ENCODE measurements around the gene RASSF8.

The RASSF8 gene

GRCh38 chr12:25994901-25995625 is 36.6 kb downstream of the RASSF8 start:
- FAIRE-seq, result no peak

- no peak for FAIRE-seq
Measured at GRCh38 chr12:25995906-25996305, 37.4 kb downstream of the RASSF8 start.

GRCh38 chr12:25996677-25997076 is 38.2 kb downstream of the RASSF8 start:
- no peak for FAIRE-seq

GRCh38 chr12:25997201-25997963 is 38.9 kb downstream of the RASSF8 start:
- no peak for FAIRE-seq

- no peak for FAIRE-seq
Measured at GRCh38 chr12:26000898-26001297, 42.4 kb downstream of the RASSF8 start.

GRCh38 chr12:26001530-26001929 is 43.0 kb downstream of the RASSF8 start:
- FAIRE-seq, result no peak

- no peak for FAIRE-seq
Measured at GRCh38 chr12:26003065-26003464, 44.6 kb downstream of the RASSF8 start.

- no peak for FAIRE-seq
Measured at GRCh38 chr12:26007566-26007965, 49.1 kb downstream of the RASSF8 start.

GRCh38 chr12:26009593-26009992 is 51.1 kb downstream of the RASSF8 start:
- no peak for FAIRE-seq

GRCh38 chr12:26010293-26010821 is 51.9 kb downstream of the RASSF8 start:
- FAIRE-seq, result no peak

GRCh38 chr12:26011099-26011498 is 52.6 kb downstream of the RASSF8 start:
- no peak for FAIRE-seq

GRCh38 chr12:26014085-26014484 is 55.6 kb downstream of the RASSF8 start:
- no peak for FAIRE-seq

- FAIRE-seq, result no peak
Measured at GRCh38 chr12:26016516-26016915, 58.0 kb downstream of the RASSF8 start.

- no peak for FAIRE-seq
Measured at GRCh38 chr12:26017484-26018211, 59.2 kb downstream of the RASSF8 start.

GRCh38 chr12:26018926-26019325 is 60.4 kb downstream of the RASSF8 start:
- no peak for FAIRE-seq

- no peak for FAIRE-seq
Measured at GRCh38 chr12:26021534-26021933, 63.1 kb downstream of the RASSF8 start.

GRCh38 chr12:26022043-26022442 is 63.6 kb downstream of the RASSF8 start:
- FAIRE-seq, result no peak

GRCh38 chr12:26026713-26027112 is 68.2 kb downstream of the RASSF8 start:
- no peak for FAIRE-seq

- FAIRE-seq, result no peak
Measured at GRCh38 chr12:26027401-26027800, 68.9 kb downstream of the RASSF8 start.

- peak; percentile 53 for FAIRE-seq
Measured at GRCh38 chr12:26028953-26029735, 70.7 kb downstream of the RASSF8 start.

GRCh38 chr12:26029736-26030022 is 71.2 kb downstream of the RASSF8 start:
- FAIRE-seq, result no peak

GRCh38 chr12:26030371-26030770 is 71.9 kb downstream of the RASSF8 start:
- no peak for FAIRE-seq

- FAIRE-seq, result no peak
Measured at GRCh38 chr12:26031318-26031717, 72.8 kb downstream of the RASSF8 start.

Measured in colon (tissue), 2 donors.